ENCODE results near the gene FAR2.

- no peak for TF ChIP-seq CTCF (conservative IDR thresholded peaks at IDR 0.05)
- no peak for TF ChIP-seq EZH2 (IDR thresholded peaks at IDR 0.05; ENCODE audit: low read depth)
Measured at GRCh38 chr12:29322157-29322556, 173.1 kb downstream of the FAR2 start.
